ENCODE measurements around the gene GATAD2A. TPM values are rescaled to one million over a fixed set of nuclear protein-coding genes. Genes with fewer than 3 reads are reported as not detected.

The GATAD2A gene
- total RNA-seq, 1 experiment from 2014 or later, result 101 TPM

DNA sequence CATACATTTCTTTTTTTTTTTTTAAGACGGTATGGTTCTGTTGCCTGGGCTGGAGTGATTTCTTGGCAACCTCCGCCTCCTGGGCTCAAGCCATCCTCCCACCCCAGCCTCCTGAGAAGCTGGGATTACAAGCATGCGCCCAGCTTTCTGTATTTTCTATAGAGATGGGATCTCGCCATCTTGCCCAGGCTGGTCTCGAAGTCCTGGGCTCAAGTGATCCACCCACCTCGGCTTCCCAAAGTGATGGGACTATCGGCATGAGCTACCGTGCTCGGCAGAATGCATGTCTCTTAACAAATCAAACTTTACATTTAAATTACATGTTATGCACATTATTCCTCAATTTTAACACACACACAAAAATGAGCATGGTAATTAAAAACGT, 111.8 kb downstream of the GATAD2A start:
- Histone ChIP-seq H3K27me3 (no peaks in the 10 kb centered on the region), H3K4me1 (no peaks in the 10 kb centered on the region), H3K27ac (no peak overlapping the region), H3K36me3 (peaks cover 13% of the 10 kb centered on the region), H3K4me3 (no peak overlapping the region), H3K9me3 (replicated peaks) (0 out of 2 replicates have a peak, but pooled peaks cover 4% of the 10 kb centered on the region)
- no peak for DNase-seq

DNA sequence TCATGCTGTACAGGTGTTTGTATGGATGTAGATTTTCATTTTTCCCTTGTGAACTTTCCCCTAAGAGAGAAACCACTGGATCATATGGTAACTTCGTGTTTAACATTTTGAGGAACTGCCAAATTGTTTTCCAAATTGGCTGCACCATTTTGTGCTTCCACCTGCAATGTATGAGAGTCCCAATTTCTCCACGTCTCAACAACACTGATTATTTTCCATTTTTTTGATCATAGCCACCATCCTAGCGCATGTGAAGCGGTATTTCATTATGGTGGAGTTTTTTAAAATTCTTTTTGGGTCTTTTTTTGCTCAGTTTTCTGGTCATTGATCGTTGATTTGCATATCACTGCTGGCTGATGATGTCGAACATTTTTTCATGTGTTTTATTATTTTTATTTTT, 115.5 kb downstream of the GATAD2A start:
- Histone ChIP-seq H3K27ac (no peak overlapping the region), H3K9me3 (replicated peaks) (no peaks in the 10 kb centered on the region), H3K36me3 (peaks cover 13% of the 10 kb centered on the region), H3K27me3 (no peaks in the 10 kb centered on the region), H3K4me1 (no peaks in the 10 kb centered on the region), H3K4me3 (no peak overlapping the region)
- DNase-seq, result no peak

DNA sequence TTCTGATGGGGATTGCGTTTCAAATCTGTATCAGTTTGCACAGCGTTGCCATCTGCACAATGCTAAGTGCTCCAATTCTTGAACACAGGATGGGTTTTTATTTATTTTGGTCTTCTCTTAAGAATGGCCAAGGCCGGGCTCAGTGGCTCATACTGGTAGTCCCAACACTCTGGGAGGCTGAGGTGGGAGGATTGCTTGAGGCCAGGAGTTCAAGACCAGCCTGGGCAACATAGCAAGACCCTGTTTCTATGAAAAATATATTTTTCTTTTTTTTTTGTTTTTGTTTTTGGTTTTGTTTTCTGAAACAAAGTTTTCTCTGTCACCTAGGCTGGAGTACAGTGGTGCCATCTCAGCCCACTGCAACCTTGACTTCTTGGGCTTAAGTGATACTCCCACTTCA, 117.7 kb downstream of the GATAD2A start:
- Histone ChIP-seq H3K4me1 (no peaks in the 10 kb centered on the region), H3K4me3 (no peak overlapping the region), H3K27ac (no peak overlapping the region), H3K36me3 (peaks cover 27% of the 10 kb centered on the region), H3K9me3 (replicated peaks) (no peaks in the 10 kb centered on the region), H3K27me3 (no peaks in the 10 kb centered on the region)
- DNase-seq, result no peak

DNA sequence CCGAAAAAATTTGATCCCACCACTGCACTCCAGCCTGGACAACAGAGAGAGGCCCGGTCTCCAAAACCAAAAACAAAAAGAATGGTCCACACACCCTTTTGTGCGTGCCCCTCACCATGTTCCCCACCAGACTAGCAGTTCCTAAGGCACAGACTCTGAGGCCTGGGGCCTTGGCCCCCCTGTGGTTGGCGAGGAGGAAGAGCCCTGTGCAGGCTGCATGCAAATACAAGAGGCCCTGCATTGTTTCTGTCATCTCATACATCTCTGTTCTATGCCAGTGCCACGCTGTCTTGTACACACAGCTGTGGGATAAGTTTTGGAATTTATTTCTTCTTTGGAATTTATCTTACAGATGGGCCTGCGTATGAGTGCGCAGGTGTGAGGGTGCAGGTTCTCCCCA, 118.6 kb downstream of the GATAD2A start:
- no peaks in the 10 kb centered on the region for H3K27me3 ChIP-seq
- H3K27ac ChIP-seq, result no peak overlapping the region
- no peaks in the 10 kb centered on the region for H3K4me1 ChIP-seq
- no peaks in the 10 kb centered on the region for H3K9me3 ChIP-seq (replicated peaks)
- H3K4me3 ChIP-seq, result no peak overlapping the region
- DNase-seq, result no peak
- peaks cover 27% of the 10 kb centered on the region for H3K36me3 ChIP-seq

DNA sequence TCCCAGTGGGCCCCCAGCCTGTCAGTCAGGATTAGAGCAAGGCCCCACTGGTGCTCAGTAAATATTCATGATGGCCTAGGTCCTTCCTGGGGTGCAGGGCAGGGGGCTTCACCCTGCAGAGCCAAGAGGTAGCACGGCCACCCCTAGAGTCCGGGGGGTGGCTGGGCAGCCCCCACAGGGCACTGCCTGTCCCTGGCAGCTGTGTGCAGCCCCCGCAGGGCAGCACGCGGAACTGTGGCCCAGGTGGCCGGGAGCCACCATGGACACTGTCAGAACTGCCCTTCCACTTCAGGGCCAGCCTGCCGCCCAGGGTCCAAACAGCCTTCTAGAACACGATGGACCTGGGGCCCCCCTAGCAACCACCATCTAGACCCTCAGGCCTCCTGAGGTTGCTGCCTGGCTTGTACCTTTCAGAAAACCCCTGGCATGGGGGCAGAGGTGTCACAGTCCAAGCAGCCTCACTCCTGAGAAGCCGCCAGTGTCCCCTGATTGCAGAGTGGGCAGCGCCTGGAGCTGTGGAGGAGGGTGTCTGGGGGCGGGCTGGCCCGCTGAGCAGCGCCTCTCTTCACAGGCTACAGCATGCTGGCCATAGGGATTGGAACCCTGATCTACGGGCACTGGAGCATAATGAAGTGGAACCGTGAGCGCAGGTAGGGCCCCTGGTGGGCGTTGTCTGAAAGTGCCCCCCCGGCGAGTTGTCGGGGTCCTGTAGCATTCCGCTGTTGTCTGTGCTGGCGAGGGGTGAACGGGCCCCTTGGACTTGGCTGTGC, 120.3 kb downstream of the GATAD2A start:
- Histone ChIP-seq H3K36me3 (peaks cover 17% of the 10 kb centered on the region), H3K4me3 (no peak overlapping the region), H3K27me3 (no peaks in the 10 kb centered on the region), H3K4me1 (no peaks in the 10 kb centered on the region), H3K27ac (no peak overlapping the region), H3K9me3 (replicated peaks) (no peaks in the 10 kb centered on the region)
- no peak for DNase-seq

DNA sequence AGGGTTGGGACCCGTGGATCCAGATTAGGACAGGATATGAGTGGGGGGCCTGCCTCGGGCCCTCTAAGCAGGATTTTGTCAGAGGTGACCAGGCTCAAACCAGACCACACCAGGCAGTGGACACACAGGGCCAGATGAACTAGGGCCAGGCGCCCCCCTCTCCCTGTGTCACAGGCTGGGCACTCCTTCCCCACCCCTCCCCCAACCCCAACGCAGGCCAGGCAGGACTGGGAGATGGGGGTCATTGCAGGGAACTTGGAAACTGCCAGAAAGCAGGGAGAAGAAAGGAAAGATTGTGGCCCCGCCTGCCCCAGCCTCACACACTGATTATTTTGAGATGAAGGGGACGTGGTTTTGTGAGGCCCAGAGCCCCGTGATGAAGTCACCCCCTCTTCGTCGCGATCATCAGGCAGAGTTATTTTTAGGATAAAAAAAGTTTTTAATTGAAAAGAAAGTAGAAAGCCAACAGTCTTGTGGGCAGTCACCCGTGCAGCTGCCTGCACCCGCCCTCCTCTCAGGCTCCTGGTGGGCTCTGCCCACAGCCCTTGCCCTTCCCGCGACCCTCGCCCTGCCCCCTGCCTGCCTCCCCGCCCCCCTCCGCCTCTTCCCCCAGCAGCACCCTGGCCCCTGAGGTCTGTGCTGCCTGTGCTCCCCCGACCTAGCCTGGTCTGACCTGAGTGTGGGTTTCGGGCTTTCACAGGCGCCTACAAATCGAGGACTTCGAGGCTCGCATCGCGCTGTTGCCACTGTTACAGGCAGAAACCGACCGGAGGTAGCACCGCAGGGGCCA, 121.3 kb downstream of the GATAD2A start:
- DNase-seq, result no peak
- no peaks in the 10 kb centered on the region for H3K9me3 ChIP-seq (replicated peaks)
- no peak overlapping the region for H3K4me3 ChIP-seq
- H3K36me3 ChIP-seq, result peaks cover 13% of the 10 kb centered on the region
- no peaks in the 10 kb centered on the region for H3K27me3 ChIP-seq
- H3K4me1 ChIP-seq, result no peaks in the 10 kb centered on the region
- no peak overlapping the region for H3K27ac ChIP-seq

DNA sequence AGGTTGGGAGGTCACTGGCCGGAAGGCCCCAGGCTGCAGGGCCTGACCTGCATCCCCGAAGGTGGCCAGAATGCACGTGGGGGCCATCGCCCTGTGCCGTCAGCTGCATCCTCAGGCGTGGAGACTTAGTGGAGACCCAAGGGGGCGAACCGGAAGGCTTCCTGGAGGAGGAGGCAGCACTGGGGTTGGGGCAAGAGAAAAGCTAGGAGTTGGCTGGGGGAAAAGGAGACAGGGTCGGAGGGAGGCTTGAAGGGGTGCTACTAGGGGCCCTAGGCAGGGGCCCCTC, 121.8 kb downstream of the GATAD2A start:
- no peaks in the 10 kb centered on the region for H3K27me3 ChIP-seq
- no peak for DNase-seq
- H3K27ac ChIP-seq, result no peak overlapping the region

DNA sequence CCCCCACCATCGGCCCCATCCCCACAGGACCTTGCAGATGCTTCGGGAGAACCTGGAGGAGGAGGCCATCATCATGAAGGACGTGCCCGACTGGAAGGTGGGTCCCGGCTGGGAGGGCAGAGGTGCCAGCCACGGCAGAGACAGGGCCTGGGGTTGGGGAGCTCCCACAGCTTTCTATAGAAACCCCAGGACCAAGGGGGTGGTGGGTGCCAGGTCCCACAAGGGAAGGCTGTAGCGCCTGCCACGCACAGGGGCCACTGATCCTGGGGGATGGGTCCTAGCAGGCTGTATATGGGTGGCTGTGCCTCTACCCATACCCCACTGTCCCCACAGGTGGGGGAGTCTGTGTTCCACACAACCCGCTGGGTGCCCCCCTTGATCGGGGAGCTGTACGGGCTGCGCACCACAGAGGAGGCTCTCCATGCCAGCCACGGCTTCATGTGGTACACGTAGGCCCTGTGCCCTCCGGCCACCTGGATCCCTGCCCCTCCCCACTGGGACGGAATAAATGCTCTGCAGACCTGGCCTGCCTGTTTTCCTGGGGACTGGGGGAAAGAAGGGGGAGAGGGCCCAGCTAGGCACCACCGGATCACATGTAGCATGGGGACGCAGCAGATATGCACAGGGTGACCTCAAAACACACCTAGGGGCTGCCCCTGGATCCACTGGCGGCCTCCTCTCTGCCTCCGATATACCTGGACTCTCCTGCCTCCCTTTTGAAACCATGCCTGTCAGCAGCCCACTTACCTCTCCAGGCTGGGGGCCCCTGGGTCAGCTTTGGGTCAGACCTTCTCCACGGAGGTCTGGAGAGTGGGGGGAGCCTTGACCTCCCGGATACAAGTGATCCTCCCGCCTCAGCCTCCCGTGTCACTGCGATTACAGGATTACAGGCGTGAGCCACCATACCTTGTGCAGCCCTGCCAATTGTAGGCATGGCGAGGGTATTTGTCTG, 122.5 kb downstream of the GATAD2A start:
- Histone ChIP-seq H3K36me3 (peaks cover 13% of the 10 kb centered on the region), H3K27ac (no peak overlapping the region), H3K4me3 (no peak overlapping the region), H3K27me3 (no peaks in the 10 kb centered on the region), H3K9me3 (replicated peaks) (no peaks in the 10 kb centered on the region), H3K4me1 (no peaks in the 10 kb centered on the region)
- DNase-seq, result no peak

More for the DNA sequence above, 121.8 kb downstream of the GATAD2A start:
- Histone ChIP-seq H3K36me3 (peaks cover 13% of the 10 kb centered on the region), H3K4me1 (no peaks in the 10 kb centered on the region), H3K4me3 (no peak overlapping the region), H3K9me3 (replicated peaks) (no peaks in the 10 kb centered on the region)

DNA sequence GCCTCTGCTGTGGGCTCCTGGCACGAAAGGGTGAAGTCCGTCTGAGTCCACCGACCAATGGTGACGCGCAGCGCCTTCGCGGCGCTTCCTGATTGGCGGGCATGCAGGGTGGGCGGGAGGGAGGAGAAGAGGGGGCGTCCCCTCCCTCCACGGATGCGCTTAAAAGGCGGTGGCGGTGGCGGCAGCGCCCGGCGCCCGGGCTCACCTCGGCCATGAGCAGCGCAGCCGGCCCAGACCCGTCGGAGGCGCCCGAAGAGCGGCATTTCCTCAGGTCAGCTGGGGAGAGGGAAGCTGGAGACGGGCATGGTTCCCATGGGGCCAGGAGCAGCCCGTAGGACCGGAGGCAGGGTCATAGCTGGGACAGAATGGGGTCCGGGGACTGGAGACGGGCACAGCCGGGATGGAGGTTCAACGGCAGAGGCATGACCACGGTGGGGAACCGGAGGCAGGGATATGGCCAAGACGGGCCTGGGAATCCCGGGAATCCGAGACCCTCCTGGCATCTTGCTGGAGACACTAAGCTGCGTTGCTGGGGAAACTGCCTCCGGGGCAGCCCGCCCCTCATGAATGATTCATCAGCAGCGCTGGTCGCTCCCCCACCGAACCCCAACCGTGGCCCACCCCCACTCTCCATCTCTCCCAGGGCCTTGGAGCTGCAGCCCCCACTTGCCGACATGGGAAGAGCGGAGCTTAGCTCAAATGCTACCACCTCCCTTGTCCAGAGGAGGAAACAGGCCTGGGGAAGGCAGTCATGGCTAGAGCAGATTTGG, 123.4 kb downstream of the GATAD2A start, which contains the start of gene YJEFN3:
Gene YJEFN3 (plus strand): TSS at position 191 of the 770 bp plus-strand sequence. CDS start 22 bp downstream, at position 213.
- Histone ChIP-seq H3K4me1 (no peaks in the 10 kb centered on the region), H3K36me3 (peaks cover 13% of the 10 kb centered on the region), H3K27ac (no peak within 1 kb of the TSS), H3K27me3 (no peaks in the 10 kb centered on the region), H3K4me3 (no peak within 1 kb of the TSS), H3K9me3 (replicated peaks) (no peaks in the 10 kb centered on the region)
- no peak for DNase-seq

DNA sequence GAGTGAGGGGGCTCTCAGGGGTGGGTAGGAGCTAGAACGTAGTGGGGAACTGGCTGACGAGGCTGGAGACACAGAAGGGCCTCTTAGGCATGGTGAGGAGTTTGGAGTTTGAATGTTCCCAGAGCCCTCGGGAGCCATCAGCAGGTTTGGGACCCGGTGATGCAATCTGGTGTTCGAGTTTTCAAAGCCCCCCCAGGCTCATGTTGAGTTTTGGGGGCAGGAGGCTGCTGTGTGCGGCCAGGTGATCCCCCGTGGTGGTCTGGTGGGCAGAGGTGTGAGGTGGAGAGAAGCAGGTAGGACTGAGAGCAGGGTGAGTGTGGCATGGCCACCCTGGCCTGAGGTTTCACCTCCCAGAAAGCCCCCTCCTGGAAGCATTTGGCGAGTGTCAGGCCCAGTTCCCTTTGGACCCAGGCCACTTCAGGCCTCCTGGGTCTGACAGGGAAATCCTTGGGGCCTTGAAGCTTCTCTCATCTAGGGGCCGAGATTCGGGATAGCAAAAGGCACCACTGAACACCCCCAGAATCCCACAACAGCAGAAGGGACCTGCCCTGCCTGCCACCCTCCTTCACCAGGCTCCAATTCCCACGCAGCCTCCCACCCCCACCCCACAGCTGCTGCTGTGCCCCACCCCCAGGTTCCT, 124.4 kb downstream of the GATAD2A start:
- H3K27me3 ChIP-seq, result no peaks in the 10 kb centered on the region
- H3K36me3 ChIP-seq, result peaks cover 13% of the 10 kb centered on the region
- DNase-seq, result no peak
- H3K4me1 ChIP-seq, result no peaks in the 10 kb centered on the region
- no peak overlapping the region for H3K27ac ChIP-seq
- no peak overlapping the region for H3K4me3 ChIP-seq
- no peaks in the 10 kb centered on the region for H3K9me3 ChIP-seq (replicated peaks)

DNA sequence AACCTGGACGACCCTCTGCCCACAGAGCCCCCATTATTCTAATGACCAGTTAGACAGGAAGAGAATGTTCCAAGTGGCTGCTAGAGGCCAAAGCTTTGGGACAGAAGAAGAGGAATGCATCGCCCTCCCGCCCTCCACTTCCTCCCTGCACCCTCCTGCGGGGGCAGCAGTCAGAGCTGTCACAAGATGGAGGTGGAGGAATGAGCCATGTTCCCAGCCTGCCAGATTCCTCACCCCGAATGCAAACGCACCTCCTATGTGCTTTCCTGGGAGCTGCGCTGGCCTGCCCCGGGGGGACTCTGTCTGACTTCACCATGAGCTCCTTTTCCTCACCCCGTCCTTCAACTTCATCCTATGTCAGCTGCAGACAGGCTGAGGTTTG, 124.9 kb downstream of the GATAD2A start:
- no peaks in the 10 kb centered on the region for H3K4me1 ChIP-seq
- no peak overlapping the region for H3K27ac ChIP-seq
- no peak for DNase-seq
- H3K27me3 ChIP-seq, result no peaks in the 10 kb centered on the region
- H3K36me3 ChIP-seq, result peaks cover 13% of the 10 kb centered on the region
- H3K4me3 ChIP-seq, result no peak overlapping the region
- H3K9me3 ChIP-seq (replicated peaks), result no peaks in the 10 kb centered on the region

DNA sequence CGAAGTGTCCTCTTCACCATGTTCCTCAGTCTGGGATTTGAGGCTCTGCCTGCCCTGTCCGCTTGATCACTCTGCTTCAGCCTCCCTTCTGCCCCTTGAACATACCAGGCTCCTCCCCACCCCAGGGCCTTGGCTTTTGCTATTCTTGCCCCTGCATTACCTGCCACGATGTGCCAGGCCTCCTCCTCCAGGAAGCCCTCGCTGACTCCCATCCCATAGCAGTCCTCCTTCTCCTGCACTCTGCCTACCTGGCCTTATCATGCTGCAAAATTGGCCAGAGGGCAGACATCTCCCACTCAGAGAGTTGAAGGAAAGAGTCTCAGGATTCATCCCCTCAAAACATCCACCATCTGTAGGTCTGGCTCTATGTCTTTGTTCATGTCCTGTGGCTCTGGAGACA, 125.4 kb downstream of the GATAD2A start:
- no peak for DNase-seq
- Histone ChIP-seq H3K36me3 (peaks cover 13% of the 10 kb centered on the region), H3K4me1 (no peaks in the 10 kb centered on the region), H3K9me3 (replicated peaks) (no peaks in the 10 kb centered on the region), H3K27me3 (no peaks in the 10 kb centered on the region), H3K27ac (no peak overlapping the region), H3K4me3 (no peak overlapping the region)

DNA sequence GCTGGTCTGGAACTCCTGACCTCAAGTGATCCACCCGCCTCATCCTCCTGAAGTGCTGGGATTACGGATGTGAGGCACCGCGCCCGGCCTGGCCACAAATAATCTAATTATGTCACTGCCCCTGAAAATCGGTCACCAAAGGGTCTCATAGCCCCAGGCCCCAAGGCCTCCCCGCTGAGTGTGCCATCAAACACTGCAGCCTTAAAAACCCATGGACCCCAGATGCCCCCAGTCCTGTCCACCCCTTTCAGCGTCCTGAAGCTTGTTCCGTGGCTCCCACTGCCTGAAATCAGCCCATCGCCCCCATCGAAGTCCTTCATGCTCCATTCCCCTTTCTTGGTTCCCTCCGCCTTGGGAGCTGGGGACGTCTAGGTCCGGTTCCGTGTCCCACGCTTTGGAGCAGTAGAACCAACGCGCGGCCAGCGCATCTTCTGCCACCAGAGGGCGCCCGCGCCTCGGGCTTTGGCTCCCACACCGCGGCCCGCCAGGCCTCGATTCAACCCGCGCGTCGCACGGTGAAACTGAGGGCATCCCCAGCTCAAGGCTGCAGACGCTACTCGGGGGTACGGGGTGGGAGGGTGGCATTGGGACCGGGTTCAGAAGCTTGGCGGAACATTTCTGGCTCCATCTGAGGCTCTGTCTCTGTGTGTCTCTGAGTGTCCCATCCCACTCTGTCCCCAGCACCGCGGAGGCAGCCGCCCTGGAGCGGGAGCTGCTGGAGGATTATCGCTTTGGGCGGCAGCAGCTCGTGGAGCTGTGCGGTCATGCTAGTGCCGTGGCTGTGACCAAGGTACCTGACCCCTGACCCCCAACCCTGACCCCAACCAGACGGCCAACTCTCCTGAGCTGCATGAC, 126.7 kb downstream of the GATAD2A start:
- no peaks in the 10 kb centered on the region for H3K4me1 ChIP-seq
- no peaks in the 10 kb centered on the region for H3K27me3 ChIP-seq
- H3K4me3 ChIP-seq, result no peak overlapping the region
- no peak overlapping the region for H3K27ac ChIP-seq
- peak; percentile 46 to 65 for DNase-seq
- H3K36me3 ChIP-seq, result peaks cover 9% of the 10 kb centered on the region; the same call in 1 of the 2 replicates
- H3K9me3 ChIP-seq (replicated peaks), result no peaks in the 10 kb centered on the region
